ENCODE measurements around the gene PEMT. TPM values are rescaled to one million over a fixed set of nuclear protein-coding genes. Genes with fewer than 3 reads are reported as not detected.

PEMT gene
- total RNA-seq, 1 donor from 2014 or later: 87.2 TPM

- Histone ChIP-seq H3K27me3 (ENCODE audit: control insufficient read depth, insufficient read depth, low read length) (no peaks in the 10 kb centered on the region), H3K4me3 (ENCODE audit: low read depth, low read length) (no peak overlapping the region), H3K36me3 (ENCODE audit: control insufficient read depth, insufficient read depth, low read length) (no peaks in the 10 kb centered on the region)
- TF ChIP-seq, protein P1, sequence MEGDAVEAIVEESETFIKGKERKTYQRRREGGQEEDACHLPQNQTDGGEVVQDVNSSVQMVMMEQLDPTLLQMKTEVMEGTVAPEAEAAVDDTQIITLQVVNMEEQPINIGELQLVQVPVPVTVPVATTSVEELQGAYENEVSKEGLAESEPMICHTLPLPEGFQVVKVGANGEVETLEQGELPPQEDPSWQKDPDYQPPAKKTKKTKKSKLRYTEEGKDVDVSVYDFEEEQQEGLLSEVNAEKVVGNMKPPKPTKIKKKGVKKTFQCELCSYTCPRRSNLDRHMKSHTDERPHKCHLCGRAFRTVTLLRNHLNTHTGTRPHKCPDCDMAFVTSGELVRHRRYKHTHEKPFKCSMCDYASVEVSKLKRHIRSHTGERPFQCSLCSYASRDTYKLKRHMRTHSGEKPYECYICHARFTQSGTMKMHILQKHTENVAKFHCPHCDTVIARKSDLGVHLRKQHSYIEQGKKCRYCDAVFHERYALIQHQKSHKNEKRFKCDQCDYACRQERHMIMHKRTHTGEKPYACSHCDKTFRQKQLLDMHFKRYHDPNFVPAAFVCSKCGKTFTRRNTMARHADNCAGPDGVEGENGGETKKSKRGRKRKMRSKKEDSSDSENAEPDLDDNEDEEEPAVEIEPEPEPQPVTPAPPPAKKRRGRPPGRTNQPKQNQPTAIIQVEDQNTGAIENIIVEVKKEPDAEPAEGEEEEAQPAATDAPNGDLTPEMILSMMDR (IDR thresholded peaks at IDR 0.05; ENCODE audit: insufficient read depth, low read length, poor library complexity, severe bottlenecking): no peak
- DNase-seq (ENCODE audit: low read depth): no peak
Observed at GRCh38 chr17:17587614-17588337, 3.7 kb downstream of the PEMT start.

DNA sequence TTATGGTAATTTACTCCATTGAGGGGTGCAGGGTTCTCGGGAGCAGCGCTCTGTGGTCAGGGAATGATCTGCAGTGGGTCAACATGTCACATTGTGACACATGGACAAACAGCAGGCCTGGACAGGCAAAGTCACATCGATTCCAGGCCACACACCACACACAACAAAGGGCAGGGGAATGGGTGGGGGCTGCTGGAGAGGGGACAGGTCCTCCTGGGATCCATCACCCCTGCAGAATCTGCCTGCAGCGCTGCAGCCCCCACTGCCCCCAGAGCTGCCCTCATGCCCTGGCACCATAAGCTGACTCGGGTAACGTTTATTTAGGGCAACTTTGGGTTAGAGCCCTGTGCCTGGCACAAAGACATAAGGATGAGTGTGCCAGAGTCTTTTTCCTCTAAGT is 9.1 kb downstream of the PEMT start:
- H3K4me3 ChIP-seq (ENCODE audit: low read depth, low read length): no peak overlapping the region
- H3K27me3 ChIP-seq (ENCODE audit: control insufficient read depth, insufficient read depth, low read length): no peaks in the 10 kb centered on the region
- H3K36me3 ChIP-seq (ENCODE audit: control insufficient read depth, insufficient read depth, low read length): no peaks in the 10 kb centered on the region
- TF ChIP-seq, protein P1 (IDR thresholded peaks at IDR 0.05; ENCODE audit: insufficient read depth, low read length, poor library complexity, severe bottlenecking): no peak
- no peak for DNase-seq (ENCODE audit: low read depth)

DNA sequence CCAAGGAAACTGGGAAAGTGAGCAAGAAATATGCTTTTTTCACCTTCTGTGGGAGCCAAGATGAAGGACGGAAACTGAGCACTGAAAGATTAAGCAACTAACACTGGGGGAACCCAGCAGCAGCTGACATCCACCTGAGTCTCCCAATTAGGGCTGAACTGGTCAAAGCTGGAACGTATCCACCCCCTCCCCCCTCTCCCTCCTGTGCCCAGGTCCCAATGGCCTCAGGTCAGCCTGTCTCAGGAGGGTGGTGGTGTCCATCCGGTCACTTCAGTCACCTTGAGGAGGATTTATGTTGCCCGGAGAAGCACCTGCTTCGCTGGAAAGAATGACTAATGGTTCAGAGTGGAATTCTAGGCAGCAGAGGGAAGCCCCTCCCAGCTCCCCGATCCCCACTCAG is 10.0 kb downstream of the PEMT start:
- H3K27me3 ChIP-seq (ENCODE audit: control insufficient read depth, insufficient read depth, low read length): no peaks in the 10 kb centered on the region
- H3K4me3 ChIP-seq (ENCODE audit: low read depth, low read length): no peak overlapping the region
- DNase-seq (ENCODE audit: low read depth): no peak
- TF ChIP-seq, protein P1 (IDR thresholded peaks at IDR 0.05; ENCODE audit: insufficient read depth, low read length, poor library complexity, severe bottlenecking): no peak
- H3K36me3 ChIP-seq (ENCODE audit: control insufficient read depth, insufficient read depth, low read length): no peaks in the 10 kb centered on the region

- no peak overlapping the region for H3K4me3 ChIP-seq (ENCODE audit: low read depth, low read length)
- no peaks in the 10 kb centered on the region for H3K36me3 ChIP-seq (ENCODE audit: control insufficient read depth, insufficient read depth, low read length)
- TF ChIP-seq, protein P1 (IDR thresholded peaks at IDR 0.05; ENCODE audit: insufficient read depth, low read length, poor library complexity, severe bottlenecking): no peak
- H3K27me3 ChIP-seq (ENCODE audit: control insufficient read depth, insufficient read depth, low read length): no peaks in the 10 kb centered on the region
- DNase-seq (ENCODE audit: low read depth): no peak
Observed at GRCh38 chr17:17580662-17581470, 10.6 kb downstream of the PEMT start.

- no peaks in the 10 kb centered on the region for H3K36me3 ChIP-seq (ENCODE audit: control insufficient read depth, insufficient read depth, low read length)
- TF ChIP-seq, protein P1 (IDR thresholded peaks at IDR 0.05; ENCODE audit: insufficient read depth, low read length, poor library complexity, severe bottlenecking): no peak
- no peak for DNase-seq (ENCODE audit: low read depth)
- H3K27me3 ChIP-seq (ENCODE audit: control insufficient read depth, insufficient read depth, low read length): no peaks in the 10 kb centered on the region
- no peak overlapping the region for H3K4me3 ChIP-seq (ENCODE audit: low read depth, low read length)
Observed at GRCh38 chr17:17579691-17580090, 11.8 kb downstream of the PEMT start.
